ENCODE measurements around the gene SPTBN1.

Gene SPTBN1

GRCh38 chr2:54525321-54525720 is 69.2 kb downstream of the SPTBN1 start:
- TF ChIP-seq CTCF (IDR thresholded peaks at IDR 0.05), result no peak

GRCh38 chr2:54526226-54526879 is 70.2 kb downstream of the SPTBN1 start:
- TF ChIP-seq CTCF (IDR thresholded peaks at IDR 0.05), result no peak

- no peak for TF ChIP-seq CTCF (IDR thresholded peaks at IDR 0.05)
These were observed 72.3 kb downstream of the SPTBN1 start for GRCh38 chr2:54528311-54528955.

- TF ChIP-seq CTCF (IDR thresholded peaks at IDR 0.05), result no peak
These were observed 73.8 kb downstream of the SPTBN1 start for GRCh38 chr2:54529935-54530334.

- no peak for TF ChIP-seq CTCF (IDR thresholded peaks at IDR 0.05)
These were observed 75.4 kb downstream of the SPTBN1 start for GRCh38 chr2:54531558-54531957.

GRCh38 chr2:54534221-54534620 is 78.1 kb downstream of the SPTBN1 start:
- no peak for TF ChIP-seq CTCF (IDR thresholded peaks at IDR 0.05)

GRCh38 chr2:54534625-54535024 is 78.5 kb downstream of the SPTBN1 start:
- TF ChIP-seq CTCF (IDR thresholded peaks at IDR 0.05), result no peak
